Measurements from ENCODE around the gene CDH6. TPM values are rescaled to one million over a fixed set of nuclear protein-coding genes. Genes with fewer than 3 reads are reported as not detected.

CDH6 gene
- polyA plus RNA-seq, 1 of the 3 experiments (the other 2 are of a cell fraction): 1.1 TPM

DNA sequence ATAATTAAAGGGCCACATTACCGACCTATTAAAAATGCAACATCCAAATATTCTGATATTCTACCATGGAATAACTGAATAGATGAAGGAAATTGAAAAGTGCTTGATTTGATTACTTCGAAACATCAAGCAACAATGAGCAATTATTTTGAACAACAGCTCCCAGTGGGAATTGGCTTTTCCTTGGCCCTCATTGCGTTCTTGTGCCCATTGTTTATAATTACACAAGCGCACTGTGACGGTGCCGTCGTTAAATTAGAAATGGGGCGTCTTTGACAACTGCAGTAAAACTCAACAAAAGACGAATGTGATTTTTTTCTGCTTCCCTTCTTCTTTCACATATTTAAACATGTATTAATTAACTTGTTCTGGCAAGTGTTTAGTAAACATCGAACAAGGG, 61.6 kb downstream of the CDH6 start:
- Histone ChIP-seq H3K9me3 (no peaks in the 10 kb centered on the region), H3K9me2 (no peaks in the 10 kb centered on the region), H3K4me1 (ENCODE audit: control insufficient read depth in 1 of 2, insufficient read depth in 2 of 2, low read depth in 1 of 2, low read length in 1 of 2) (no peaks in the 10 kb centered on the region), H3K79me2 (ENCODE audit: insufficient read depth) (no peaks in the 10 kb centered on the region), H3K4me2 (no peak overlapping the region), H3K27ac (ENCODE audit: low read depth in 2 of 2, low read length in 1 of 2) (no peak overlapping the region), H3K36me3 (replicated peaks in 1 of 2; ENCODE audit: control insufficient read depth in 1 of 2, insufficient read depth in 2 of 2, low read length in 1 of 2) (no peaks in the 10 kb centered on the region), H3F3A (replicated peaks; ENCODE audit: insufficient read depth) (no peaks in the 10 kb centered on the region), H3K9ac (no peak overlapping the region), H3K27me3 (ENCODE audit: insufficient read depth) (no peaks in the 10 kb centered on the region), H4K20me1 (ENCODE audit: insufficient read depth) (no peaks in the 10 kb centered on the region), H2AFZ (ENCODE audit: low read depth) (no peak overlapping the region), H3K4me3 (ENCODE audit: low read depth in 2 of 2, low read length in 1 of 2) (no peak overlapping the region)
- TF ChIP-seq, protein P1, sequence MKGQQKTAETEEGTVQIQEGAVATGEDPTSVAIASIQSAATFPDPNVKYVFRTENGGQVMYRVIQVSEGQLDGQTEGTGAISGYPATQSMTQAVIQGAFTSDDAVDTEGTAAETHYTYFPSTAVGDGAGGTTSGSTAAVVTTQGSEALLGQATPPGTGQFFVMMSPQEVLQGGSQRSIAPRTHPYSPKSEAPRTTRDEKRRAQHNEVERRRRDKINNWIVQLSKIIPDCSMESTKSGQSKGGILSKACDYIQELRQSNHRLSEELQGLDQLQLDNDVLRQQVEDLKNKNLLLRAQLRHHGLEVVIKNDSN (IDR thresholded peaks at IDR 0.05; ENCODE audit: borderline replicate concordance, low read depth): no peak
- TF ChIP-seq PBX3 (IDR thresholded peaks at IDR 0.05): no peak
- no peak for TF ChIP-seq TEAD4 (IDR thresholded peaks at IDR 0.05; ENCODE audit: borderline replicate concordance, insufficient read depth)
- no peak for TF ChIP-seq RXRA (IDR thresholded peaks at IDR 0.05; ENCODE audit: borderline replicate concordance, low read depth)
- TF ChIP-seq GATA2 (CRISPR knock-in tag; IDR thresholded peaks at IDR 0.05): no peak
- TF ChIP-seq GABPA (IDR thresholded peaks at IDR 0.05; ENCODE audit: low read depth): no peak
- TF ChIP-seq RFX5 (IDR thresholded peaks at IDR 0.05; ENCODE audit: low read length): no peak
- no peak for TF ChIP-seq CHD2 (IDR thresholded peaks at IDR 0.05; ENCODE audit: low read length, partially characterized antibody)
- no peak for TF ChIP-seq TCF12 (IDR thresholded peaks at IDR 0.05)
- no peak for TF ChIP-seq NRF1 (IDR thresholded peaks at IDR 0.05; ENCODE audit: low read depth, low read length)
- TF ChIP-seq USF2 (IDR thresholded peaks at IDR 0.05; ENCODE audit: borderline replicate concordance, low read depth, low read length): no peak
- TF ChIP-seq RAD21 (IDR thresholded peaks at IDR 0.05; ENCODE audit: low read length): no peak
- TF ChIP-seq, protein P2, sequence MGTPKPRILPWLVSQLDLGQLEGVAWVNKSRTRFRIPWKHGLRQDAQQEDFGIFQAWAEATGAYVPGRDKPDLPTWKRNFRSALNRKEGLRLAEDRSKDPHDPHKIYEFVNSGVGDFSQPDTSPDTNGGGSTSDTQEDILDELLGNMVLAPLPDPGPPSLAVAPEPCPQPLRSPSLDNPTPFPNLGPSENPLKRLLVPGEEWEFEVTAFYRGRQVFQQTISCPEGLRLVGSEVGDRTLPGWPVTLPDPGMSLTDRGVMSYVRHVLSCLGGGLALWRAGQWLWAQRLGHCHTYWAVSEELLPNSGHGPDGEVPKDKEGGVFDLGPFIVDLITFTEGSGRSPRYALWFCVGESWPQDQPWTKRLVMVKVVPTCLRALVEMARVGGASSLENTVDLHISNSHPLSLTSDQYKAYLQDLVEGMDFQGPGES (IDR thresholded peaks at IDR 0.05; ENCODE audit: low read depth, low read length): no peak
- no peak for TF ChIP-seq FOSL2 (IDR thresholded peaks at IDR 0.05; ENCODE audit: borderline replicate concordance, low read depth)
- WGBS (ENCODE audit: low lambda C conversion rate): 66% methylated on average over 10 of the region's 10 CpGs
- no peak for DNase-seq
- ChIA-PET CTCF (interaction anchor here (1.4 kb wide), 1 partner anchor 15 kb away, joined by 12 read pairs; no protein-coding TSS in a partner anchor), POLR2A (no interaction called here)

- WGBS (ENCODE audit: low lambda C conversion rate): 13% methylated on average over 2 of the region's 2 CpGs
- CTCF ChIA-PET: interaction anchor here (0.6 to 3.8 kb wide), 6 partner anchors 16 to 36 kb away, joined by 3 to 23 read pairs (median 3); no protein-coding TSS in a partner anchor
- no peak overlapping the region for H3K9ac ChIP-seq
- no peaks in the 10 kb centered on the region for H3F3A ChIP-seq (replicated peaks; ENCODE audit: insufficient read depth)
- no peak overlapping the region for H3K27ac ChIP-seq (ENCODE audit: low read depth in 2 of 2, low read length in 1 of 2)
- no peaks in the 10 kb centered on the region for H3K36me3 ChIP-seq (replicated peaks in 1 of 2; ENCODE audit: control insufficient read depth in 1 of 2, insufficient read depth in 2 of 2, low read length in 1 of 2)
- no peak overlapping the region for H3K4me2 ChIP-seq
- no peaks in the 10 kb centered on the region for H3K79me2 ChIP-seq (ENCODE audit: insufficient read depth)
- DNase-seq: no peak
- POLR2A ChIA-PET: no interaction called here
- no peaks in the 10 kb centered on the region for H3K27me3 ChIP-seq (ENCODE audit: insufficient read depth)
- H4K20me1 ChIP-seq (ENCODE audit: insufficient read depth): no peaks in the 10 kb centered on the region
- H3K9me2 ChIP-seq: no peaks in the 10 kb centered on the region
- H3K9me3 ChIP-seq: no peaks in the 10 kb centered on the region
- no peak overlapping the region for H2AFZ ChIP-seq (ENCODE audit: low read depth)
- no peaks in the 10 kb centered on the region for H3K4me1 ChIP-seq (ENCODE audit: control insufficient read depth in 1 of 2, insufficient read depth in 2 of 2, low read depth in 1 of 2, low read length in 1 of 2)
- H3K4me3 ChIP-seq (ENCODE audit: low read depth in 2 of 2, low read length in 1 of 2): no peak overlapping the region
- no peak for TF ChIP-seq FOSL2 (IDR thresholded peaks at IDR 0.05; ENCODE audit: borderline replicate concordance, low read depth)
- no peak for TF ChIP-seq RAD21 (IDR thresholded peaks at IDR 0.05; ENCODE audit: low read length)
- TF ChIP-seq FOXJ3 (CRISPR knock-in tag; IDR thresholded peaks at IDR 0.05): no peak
- TF ChIP-seq YY1 (IDR thresholded peaks at IDR 0.05; ENCODE audit: low read depth): no peak
- TF ChIP-seq TCF12 (IDR thresholded peaks at IDR 0.05): no peak
- no peak for TF ChIP-seq USF2 (IDR thresholded peaks at IDR 0.05; ENCODE audit: borderline replicate concordance, low read depth, low read length)
- TF ChIP-seq TAF1 (IDR thresholded peaks at IDR 0.05; ENCODE audit: borderline replicate concordance, low read depth, low read length): no peak
- TF ChIP-seq, protein P3, sequence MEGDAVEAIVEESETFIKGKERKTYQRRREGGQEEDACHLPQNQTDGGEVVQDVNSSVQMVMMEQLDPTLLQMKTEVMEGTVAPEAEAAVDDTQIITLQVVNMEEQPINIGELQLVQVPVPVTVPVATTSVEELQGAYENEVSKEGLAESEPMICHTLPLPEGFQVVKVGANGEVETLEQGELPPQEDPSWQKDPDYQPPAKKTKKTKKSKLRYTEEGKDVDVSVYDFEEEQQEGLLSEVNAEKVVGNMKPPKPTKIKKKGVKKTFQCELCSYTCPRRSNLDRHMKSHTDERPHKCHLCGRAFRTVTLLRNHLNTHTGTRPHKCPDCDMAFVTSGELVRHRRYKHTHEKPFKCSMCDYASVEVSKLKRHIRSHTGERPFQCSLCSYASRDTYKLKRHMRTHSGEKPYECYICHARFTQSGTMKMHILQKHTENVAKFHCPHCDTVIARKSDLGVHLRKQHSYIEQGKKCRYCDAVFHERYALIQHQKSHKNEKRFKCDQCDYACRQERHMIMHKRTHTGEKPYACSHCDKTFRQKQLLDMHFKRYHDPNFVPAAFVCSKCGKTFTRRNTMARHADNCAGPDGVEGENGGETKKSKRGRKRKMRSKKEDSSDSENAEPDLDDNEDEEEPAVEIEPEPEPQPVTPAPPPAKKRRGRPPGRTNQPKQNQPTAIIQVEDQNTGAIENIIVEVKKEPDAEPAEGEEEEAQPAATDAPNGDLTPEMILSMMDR (IDR thresholded peaks at IDR 0.05): no peak
These were observed 74.8 kb downstream of the CDH6 start for GRCh38 chr5:31268256-31268655.
